Neural progenitor cell (in vitro differentiated cells): ENCODE measurements around the gene ANGEL2. TPM values are rescaled to one million over a fixed set of nuclear protein-coding genes. Genes with fewer than 3 reads are reported as not detected.

Experiments used
- DNase-seq: peaks from one replicate; pipeline ENCODE4 v3.0.0-alpha.2; 2016; ENCODE audit warnings: low spot score
- H2AFZ ChIP-seq: fragments of 200-600 bp; sonication (generic); replicated peaks from 2 replicates; pipeline ENCODE4 v1.6.1; 2016; ENCODE audit warnings: antibody characterized with exemption
- H3F3A ChIP-seq: fragments of 200-600 bp; sonication (generic); 2 replicates; pipeline ENCODE4 v1.6.1; 2016; ENCODE audit warnings: antibody characterized with exemption, low read depth
- H3K27ac ChIP-seq: fragments of 200-600 bp; sonication (generic); 2 replicates; pipeline ENCODE4 v1.5.1; 2016; ENCODE audit warnings: mild to moderate bottlenecking
- H3K27me3 ChIP-seq: fragments of 200-600 bp; sonication (generic); 2 replicates; pipeline ENCODE4 v1.6.1; 2016; ENCODE audit warnings: mild to moderate bottlenecking, moderate library complexity
- H3K36me3 ChIP-seq: fragments of 200-600 bp; sonication (generic); 2 replicates; pipeline ENCODE4 v1.5.1; 2016
- H3K4me1 ChIP-seq: fragments of 200-600 bp; sonication (generic); 2 replicates; pipeline ENCODE4 v1.6.1; 2016; ENCODE audit warnings: mixed run types
- H3K4me2 ChIP-seq: fragments of 200-600 bp; sonication (generic); 2 replicates; pipeline ENCODE4 v1.6.1; 2016
- H3K4me3 ChIP-seq: fragments of 200-600 bp; sonication (generic); 2 replicates; pipeline ENCODE4 v1.5.1; 2016
- H3K79me2 ChIP-seq: fragments of 200-600 bp; sonication (generic); 2 replicates; pipeline ENCODE4 v1.6.1; 2016; ENCODE audit warnings: low read depth
- H3K9ac ChIP-seq: fragments of 200-600 bp; sonication (generic); 2 replicates; pipeline ENCODE4 v1.6.1; 2016
- H3K9me3 ChIP-seq: fragments of 200-600 bp; sonication (generic); 2 replicates; pipeline ENCODE4 v1.5.1; 2016; ENCODE audit warnings: low read depth
- H4K20me1 ChIP-seq: fragments of 200-600 bp; sonication (generic); 2 replicates; pipeline ENCODE4 v1.6.1; 2016; ENCODE audit warnings: low read depth
- H3K27ac Mint-ChIP-seq: 3 replicates; pipeline ENCODE4 v1.8.0; 2021; ENCODE audit warnings: mixed read lengths
- H3K27me3 Mint-ChIP-seq: 2 replicates; pipeline ENCODE4 v1.8.0; 2022; ENCODE audit warnings: low read depth, mild to moderate bottlenecking, inconsistent platforms, moderate library complexity, mixed read lengths; ENCODE audit not compliant: insufficient read depth
- H3K36me3 Mint-ChIP-seq: 3 replicates; pipeline ENCODE4 v1.8.0; 2021; ENCODE audit warnings: mixed read lengths
- H3K4me1 Mint-ChIP-seq: 3 replicates; pipeline ENCODE4 v1.8.0; 2021; ENCODE audit warnings: mixed read lengths
- H3K4me3 Mint-ChIP-seq: 3 replicates; pipeline ENCODE4 v1.8.0; 2021; ENCODE audit warnings: mild to moderate bottlenecking, moderate library complexity, mixed read lengths
- H3K9me3 Mint-ChIP-seq: 3 replicates; pipeline ENCODE4 v1.8.0; 2020; ENCODE audit warnings: mixed read lengths
- EZH2 ChIP-seq: fragments of 200-600 bp; sonication (generic); IDR thresholded peaks from 2 replicates; pipeline ENCODE4 v1.6.1; 2017; ENCODE audit warnings: antibody characterized with exemption, mild to moderate bottlenecking, moderate library complexity
- EZH2phosphoT487 ChIP-seq: fragments of 200-600 bp; sonication (generic); IDR thresholded peaks from 2 replicates; pipeline ENCODE4 v1.6.1; 2017; ENCODE audit warnings: antibody characterized with exemption
- total RNA-seq: library from RNA; depleted of rRNA; stranded (reverse); fragments of >200 nt; gene quantifications from 2 replicates; pipeline ENCODE4 v1.2.3, GENCODE V29; 2015; ENCODE audit warnings: low replicate concordance
- TF ChIP-seq, protein P1 (sequence below): fragments of 200-600 bp; sonication (generic); IDR thresholded peaks from 2 replicates; pipeline ENCODE4 v1.5.1; 2017; ENCODE audit warnings: antibody characterized with exemption, mild to moderate bottlenecking

Gene ANGEL2
- total RNA-seq, 1 donor from 2014 or later, result 101 TPM

DNA sequence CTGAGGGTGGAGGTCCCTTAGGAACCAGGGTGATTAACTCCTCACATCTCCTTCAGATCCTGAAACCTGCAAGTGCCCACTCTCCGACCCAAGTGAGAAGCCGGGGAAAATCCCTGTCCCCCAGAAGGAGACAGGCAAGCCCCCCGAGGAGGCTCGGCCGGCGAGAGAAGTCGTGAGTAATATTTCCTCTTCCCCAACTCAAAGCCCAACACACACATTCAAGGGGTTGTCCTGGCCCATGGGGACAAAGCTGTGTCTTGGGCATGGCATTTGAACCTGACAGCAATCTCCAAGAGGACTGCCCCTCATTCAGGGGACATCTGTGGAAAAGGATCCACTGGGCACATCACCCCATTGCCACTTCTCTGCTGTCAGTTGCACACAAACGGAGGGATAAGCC is 41.8 kb downstream of the ANGEL2 start:
- H3K4me3 ChIP-seq, result no peak overlapping the region
- H3K79me2 ChIP-seq, result no peaks in the 10 kb centered on the region
- Mint-ChIP-seq H3K27me3 (peaks cover 5% of the 10 kb centered on the region), H3K27ac (no peak overlapping the region), H3K36me3 (peaks cover 30% of the 10 kb centered on the region), H3K4me3 (no peak overlapping the region), H3K9me3 (no peaks in the 10 kb centered on the region), H3K4me1 (peaks cover 16% of the 10 kb centered on the region)
- no peaks in the 10 kb centered on the region for H4K20me1 ChIP-seq
- no peak overlapping the region for H3K9ac ChIP-seq
- no peaks in the 10 kb centered on the region for H3F3A ChIP-seq
- TF ChIP-seq EZH2 (no peak), EZH2phosphoT487 (no peak)
- TF ChIP-seq, protein P1, sequence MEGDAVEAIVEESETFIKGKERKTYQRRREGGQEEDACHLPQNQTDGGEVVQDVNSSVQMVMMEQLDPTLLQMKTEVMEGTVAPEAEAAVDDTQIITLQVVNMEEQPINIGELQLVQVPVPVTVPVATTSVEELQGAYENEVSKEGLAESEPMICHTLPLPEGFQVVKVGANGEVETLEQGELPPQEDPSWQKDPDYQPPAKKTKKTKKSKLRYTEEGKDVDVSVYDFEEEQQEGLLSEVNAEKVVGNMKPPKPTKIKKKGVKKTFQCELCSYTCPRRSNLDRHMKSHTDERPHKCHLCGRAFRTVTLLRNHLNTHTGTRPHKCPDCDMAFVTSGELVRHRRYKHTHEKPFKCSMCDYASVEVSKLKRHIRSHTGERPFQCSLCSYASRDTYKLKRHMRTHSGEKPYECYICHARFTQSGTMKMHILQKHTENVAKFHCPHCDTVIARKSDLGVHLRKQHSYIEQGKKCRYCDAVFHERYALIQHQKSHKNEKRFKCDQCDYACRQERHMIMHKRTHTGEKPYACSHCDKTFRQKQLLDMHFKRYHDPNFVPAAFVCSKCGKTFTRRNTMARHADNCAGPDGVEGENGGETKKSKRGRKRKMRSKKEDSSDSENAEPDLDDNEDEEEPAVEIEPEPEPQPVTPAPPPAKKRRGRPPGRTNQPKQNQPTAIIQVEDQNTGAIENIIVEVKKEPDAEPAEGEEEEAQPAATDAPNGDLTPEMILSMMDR, result no peak
- no peaks in the 10 kb centered on the region for H3K36me3 ChIP-seq
- H3K27ac ChIP-seq, result no peak overlapping the region
- DNase-seq, result no peak
- peaks cover under 1% of the 10 kb centered on the region for H3K4me1 ChIP-seq
- H3K27me3 ChIP-seq, result no peaks in the 10 kb centered on the region
- H3K4me2 ChIP-seq, result no peak overlapping the region
- no peaks in the 10 kb centered on the region for H3K9me3 ChIP-seq
- no peak overlapping the region for H2AFZ ChIP-seq

DNA sequence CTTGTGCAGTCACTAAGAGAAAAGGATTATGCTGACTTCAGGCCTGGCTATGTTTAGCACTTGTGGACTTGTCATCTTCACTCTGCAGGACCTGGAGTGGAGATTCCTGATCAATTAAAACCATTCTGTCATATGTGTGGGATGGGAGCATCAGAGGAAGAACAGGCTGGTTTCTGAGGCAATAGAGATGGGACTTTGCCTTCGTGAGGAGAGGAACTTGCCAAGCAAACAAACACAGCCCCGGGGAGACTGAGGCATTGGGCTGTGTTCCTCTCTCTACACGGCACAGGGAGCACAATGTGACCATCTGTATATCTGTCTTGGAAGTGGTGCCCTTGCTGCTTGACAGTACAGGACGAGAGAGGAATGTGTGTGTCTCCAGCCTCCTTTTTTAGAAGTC is 42.2 kb downstream of the ANGEL2 start:
- Mint-ChIP-seq H3K9me3 (no peaks in the 10 kb centered on the region), H3K27me3 (peaks cover 5% of the 10 kb centered on the region), H3K4me1 (peaks cover 17% of the 10 kb centered on the region), H3K4me3 (no peak overlapping the region), H3K27ac (no peak overlapping the region), H3K36me3 (peaks cover 29% of the 10 kb centered on the region)
- Histone ChIP-seq H3K4me3 (no peak overlapping the region), H3K9me3 (no peaks in the 10 kb centered on the region), H3K27me3 (no peaks in the 10 kb centered on the region), H3K79me2 (no peaks in the 10 kb centered on the region), H3K9ac (no peak overlapping the region), H3K36me3 (no peaks in the 10 kb centered on the region), H2AFZ (no peak overlapping the region), H3K4me2 (no peak overlapping the region), H3F3A (no peaks in the 10 kb centered on the region), H3K4me1 (peaks cover 5% of the 10 kb centered on the region), H3K27ac (no peak overlapping the region), H4K20me1 (no peaks in the 10 kb centered on the region)
- no peak for DNase-seq
- TF ChIP-seq, protein P1, result no peak
- no peak for TF ChIP-seq EZH2
- TF ChIP-seq EZH2phosphoT487, result no peak

DNA sequence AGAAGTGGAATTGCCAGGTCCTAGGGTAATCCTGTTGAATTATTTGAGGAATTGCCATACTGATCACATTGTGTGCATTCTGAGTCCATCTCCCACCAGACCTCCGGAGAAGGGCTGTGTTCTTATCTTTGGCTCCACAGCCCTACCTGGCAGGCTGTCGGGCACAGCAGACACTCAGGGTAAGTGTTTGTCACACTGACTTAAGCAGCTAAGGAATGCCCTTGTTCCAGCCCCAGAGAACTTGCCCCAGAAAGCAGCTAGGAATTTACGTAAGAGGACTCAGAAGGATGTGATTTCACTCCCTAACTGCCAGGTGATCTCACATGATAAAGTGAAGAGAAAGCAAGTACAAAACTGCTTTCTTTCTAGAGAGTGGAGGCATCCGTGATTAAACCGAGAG is 44.4 kb downstream of the ANGEL2 start:
- H3K9me3 Mint-ChIP-seq, result no peaks in the 10 kb centered on the region
- TF ChIP-seq EZH2phosphoT487 (no peak), EZH2 (no peak)
- TF ChIP-seq, protein P1, result no peak
- Histone ChIP-seq H3K27ac (no peak overlapping the region), H3K9me3 (no peaks in the 10 kb centered on the region), H4K20me1 (no peaks in the 10 kb centered on the region), H3K4me2 (no peak overlapping the region), H3K36me3 (no peaks in the 10 kb centered on the region), H3K4me1 (peaks cover 8% of the 10 kb centered on the region), H3K4me3 (no peak overlapping the region), H2AFZ (no peak overlapping the region), H3K27me3 (no peaks in the 10 kb centered on the region), H3F3A (no peaks in the 10 kb centered on the region), H3K79me2 (no peaks in the 10 kb centered on the region), H3K9ac (no peak overlapping the region)
- H3K36me3 Mint-ChIP-seq, result peaks cover 37% of the 10 kb centered on the region
- peak overlapping the region; percentile 18 for H3K27ac Mint-ChIP-seq
- H3K27me3 Mint-ChIP-seq, result peaks cover 5% of the 10 kb centered on the region
- H3K4me1 Mint-ChIP-seq, result peaks cover 30% of the 10 kb centered on the region
- DNase-seq, result no peak
- no peak overlapping the region for H3K4me3 Mint-ChIP-seq
